RWPE2 (cell line): ENCODE measurements around the gene KIF26B.

ENCODE experiments used
- ATAC-seq: fragments of 200-7000 bp; cut with Tn5 transposase; 3 replicates; pipeline ENCODE4 v1.9.1; 2021; ENCODE audit warnings: low read depth
- DNase-seq: peaks from one replicate; pipeline ENCODE4 v3.0.0-alpha.2; 2020; ENCODE audit warnings: low spot score
- H3K27ac ChIP-seq: fragments of 450-650 bp; 2 replicates; pipeline ENCODE4 v1.5.1; 2017; ENCODE audit warnings: mild to moderate bottlenecking; ENCODE audit not compliant: poor library complexity, severe bottlenecking
- H3K27me3 ChIP-seq: fragments of 250-450 bp; sonication (Bioruptor Pico); 2 replicates; pipeline ENCODE4 v1.5.1; 2021; ENCODE audit warnings: mild to moderate bottlenecking, moderate library complexity; ENCODE audit not compliant: insufficient read depth, poor library complexity, severe bottlenecking
- H3K36me3 ChIP-seq: fragments of 250-450 bp; sonication (Bioruptor Pico); 2 replicates; pipeline ENCODE4 v1.5.1; 2020; ENCODE audit warnings: low read depth, mild to moderate bottlenecking, moderate library complexity
- H3K4me1 ChIP-seq: fragments of 250-450 bp; sonication (Bioruptor Pico); 2 replicates; pipeline ENCODE4 v1.5.1; 2021; ENCODE audit warnings: mild to moderate bottlenecking, moderate library complexity; ENCODE audit not compliant: insufficient read depth, poor library complexity, severe bottlenecking
- H3K4me3 ChIP-seq: fragments of 250-450 bp; sonication (Bioruptor Pico); 2 replicates; pipeline ENCODE4 v1.5.1; 2021; ENCODE audit warnings: mild to moderate bottlenecking, moderate library complexity; ENCODE audit not compliant: severe bottlenecking
- H3K9me3 ChIP-seq: fragments of 250-450 bp; sonication (Bioruptor Pico); 2 replicates; pipeline ENCODE4 v1.5.1; 2021; ENCODE audit warnings: mild to moderate bottlenecking, moderate library complexity; ENCODE audit not compliant: severe bottlenecking
- TF ChIP-seq, protein P1 (sequence below): fragments of 450-650 bp; IDR thresholded peaks from one replicate; pipeline ENCODE4 v1.5.1; 2017; ENCODE audit warnings: mild to moderate bottlenecking, moderate library complexity; ENCODE audit not compliant: poor library complexity, severe bottlenecking

Gene KIF26B

DNA sequence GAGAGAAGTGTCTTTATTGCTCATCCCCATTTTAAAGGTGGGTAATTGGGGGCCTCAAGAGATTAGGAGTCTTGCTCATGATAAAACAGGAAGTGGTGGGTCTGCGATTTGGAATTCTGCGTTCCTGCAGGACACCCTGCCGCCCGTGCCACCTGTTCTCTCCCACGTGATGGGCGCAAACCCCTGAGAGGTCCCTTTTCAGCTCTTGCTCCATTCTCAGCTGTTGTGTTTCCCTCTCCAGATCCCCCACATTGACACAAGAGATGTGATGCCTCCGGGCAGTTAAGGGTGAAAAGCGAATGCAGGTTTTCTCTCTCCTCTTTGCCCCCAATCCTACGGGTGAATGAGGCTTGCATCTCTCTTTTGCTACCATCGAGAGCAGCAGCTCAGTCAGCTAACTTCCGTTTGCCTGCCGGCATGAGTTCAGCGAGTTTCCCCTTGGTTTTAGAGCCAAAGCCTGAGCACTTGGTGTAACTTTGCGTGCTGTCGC, 57.5 kb downstream of the KIF26B start:
- no peak for ATAC-seq
- no peaks in the 10 kb centered on the region for H3K27me3 ChIP-seq
- H3K36me3 ChIP-seq: no peaks in the 10 kb centered on the region
- no peak for DNase-seq
- no peaks in the 10 kb centered on the region for H3K4me1 ChIP-seq
- no peak overlapping the region for H3K4me3 ChIP-seq
- H3K27ac ChIP-seq: no peak overlapping the region
- TF ChIP-seq, protein P1, sequence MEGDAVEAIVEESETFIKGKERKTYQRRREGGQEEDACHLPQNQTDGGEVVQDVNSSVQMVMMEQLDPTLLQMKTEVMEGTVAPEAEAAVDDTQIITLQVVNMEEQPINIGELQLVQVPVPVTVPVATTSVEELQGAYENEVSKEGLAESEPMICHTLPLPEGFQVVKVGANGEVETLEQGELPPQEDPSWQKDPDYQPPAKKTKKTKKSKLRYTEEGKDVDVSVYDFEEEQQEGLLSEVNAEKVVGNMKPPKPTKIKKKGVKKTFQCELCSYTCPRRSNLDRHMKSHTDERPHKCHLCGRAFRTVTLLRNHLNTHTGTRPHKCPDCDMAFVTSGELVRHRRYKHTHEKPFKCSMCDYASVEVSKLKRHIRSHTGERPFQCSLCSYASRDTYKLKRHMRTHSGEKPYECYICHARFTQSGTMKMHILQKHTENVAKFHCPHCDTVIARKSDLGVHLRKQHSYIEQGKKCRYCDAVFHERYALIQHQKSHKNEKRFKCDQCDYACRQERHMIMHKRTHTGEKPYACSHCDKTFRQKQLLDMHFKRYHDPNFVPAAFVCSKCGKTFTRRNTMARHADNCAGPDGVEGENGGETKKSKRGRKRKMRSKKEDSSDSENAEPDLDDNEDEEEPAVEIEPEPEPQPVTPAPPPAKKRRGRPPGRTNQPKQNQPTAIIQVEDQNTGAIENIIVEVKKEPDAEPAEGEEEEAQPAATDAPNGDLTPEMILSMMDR: no peak
- H3K9me3 ChIP-seq: no peaks in the 10 kb centered on the region

- Histone ChIP-seq H3K4me3 (no peak overlapping the region), H3K4me1 (no peaks in the 10 kb centered on the region), H3K27ac (no peak overlapping the region), H3K27me3 (no peaks in the 10 kb centered on the region), H3K9me3 (no peaks in the 10 kb centered on the region), H3K36me3 (no peaks in the 10 kb centered on the region)
- DNase-seq (no peak), ATAC-seq (no peak)
- TF ChIP-seq, protein P1: no peak
These were observed 58.5 kb downstream of the KIF26B start for GRCh38 chr1:245213066-245213831.

GRCh38 chr1:245215071-245215470, 60.3 kb downstream of the KIF26B start:
- TF ChIP-seq, protein P1: no peak
- ATAC-seq (no peak), DNase-seq (no peak)
- Histone ChIP-seq H3K4me1 (no peaks in the 10 kb centered on the region), H3K4me3 (no peak overlapping the region), H3K27ac (no peak overlapping the region), H3K36me3 (no peaks in the 10 kb centered on the region), H3K27me3 (no peaks in the 10 kb centered on the region), H3K9me3 (no peaks in the 10 kb centered on the region)

DNA sequence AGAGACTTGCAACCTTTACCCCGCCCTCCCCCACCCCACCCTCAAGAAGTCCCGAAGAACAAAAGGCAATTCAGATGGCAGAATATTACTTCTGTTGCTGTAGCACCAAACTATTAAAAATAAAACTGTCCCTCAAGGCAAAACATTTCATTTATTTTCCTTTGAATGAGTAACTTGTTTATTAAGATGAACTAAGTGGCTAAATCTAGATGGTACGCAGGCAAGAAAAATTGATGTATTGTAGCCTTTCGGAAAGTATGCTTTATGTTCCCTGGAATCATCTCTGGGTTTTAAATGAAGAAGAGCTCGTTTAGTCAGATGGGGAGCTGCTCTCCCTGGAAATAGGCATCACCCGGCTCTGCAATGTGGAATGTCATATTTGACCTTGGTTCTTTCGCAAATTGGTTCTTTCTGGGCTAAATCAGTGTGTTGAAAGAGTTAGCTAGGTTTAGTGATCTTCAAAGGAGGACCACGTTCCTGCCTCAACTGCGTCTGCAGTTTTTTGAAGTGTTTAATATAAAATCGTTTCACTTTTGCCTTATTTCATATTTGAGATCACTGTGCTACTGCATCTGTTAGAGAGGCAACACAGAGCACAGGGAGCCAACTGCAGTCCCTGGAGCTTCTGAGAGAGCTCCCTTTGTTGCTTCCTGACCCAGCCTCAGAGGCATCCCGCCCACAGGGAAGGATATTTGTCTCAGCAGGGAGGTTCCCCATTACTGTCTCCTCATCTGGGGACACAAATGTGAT, 61.8 kb downstream of the KIF26B start:
- TF ChIP-seq, protein P1: no peak
- no peak for ATAC-seq
- Histone ChIP-seq H3K36me3 (no peaks in the 10 kb centered on the region), H3K27me3 (no peaks in the 10 kb centered on the region), H3K9me3 (no peaks in the 10 kb centered on the region), H3K27ac (no peak overlapping the region), H3K4me1 (no peaks in the 10 kb centered on the region), H3K4me3 (no peak overlapping the region)
- DNase-seq: no peak
